Adrenal gland (tissue), 12 donors: ENCODE measurements around the gene ATG101. TPM values are rescaled to one million over a fixed set of nuclear protein-coding genes. Genes with fewer than 3 reads are reported as not detected.

Source experiments
- DNase-seq, 7 donors: peaks; one replicate each; pipeline ENCODE4 v3.0.0-alpha.2; 2019 to 2020
- H3K27ac ChIP-seq, 5 donors: fragments of 200-600 bp; sonication (generic) in 4 of 5; 1 replicate in 3 of 5; 2 replicates in 2 of 5; pipeline versions ENCODE4 v1.5.1 to v1.8.0; 2016 to 2020; ENCODE audit warnings: mild to moderate bottlenecking in 1 of 5
- H3K27me3 ChIP-seq: fragments of 200-600 bp; 2 replicates; pipeline ENCODE4 v1.8.0; 2021
- H3K36me3 ChIP-seq, 2 donors: fragments of 200-600 bp; replicated peaks in 1 of 2; 1 replicate in 1 of 2; 2 replicates in 1 of 2; pipeline versions ENCODE4 v1.5.1 to v1.8.0; 2018 to 2022
- H3K4me1 ChIP-seq, 2 donors: fragments of 200-600 bp; replicated peaks in 1 of 2; 1 replicate in 1 of 2; 2 replicates in 1 of 2; pipeline versions ENCODE4 v1.5.1 to v1.8.0; 2018 to 2021
- H3K4me3 ChIP-seq, 4 donors: fragments of 200-600 bp; sonication (generic) in 3 of 4; one replicate each; pipeline ENCODE4 v1.5.1; 2016 to 2018
- H3K9me3 ChIP-seq, 3 donors: fragments of 200-600 bp; sonication (generic) in 1 of 3; replicated peaks in 1 of 3; 1 replicate in 2 of 3; 2 replicates in 1 of 3; pipeline versions ENCODE4 v1.5.1 to v1.8.0; 2016 to 2021
- POLR2A ChIP-seq, 2 donors: fragments of 450-650 bp; IDR thresholded peaks; one replicate each; pipeline ENCODE4 v1.6.1; 2017; ENCODE audit warnings: antibody characterized with exemption in 2 of 2, mild to moderate bottlenecking in 2 of 2, moderate library complexity in 1 of 2
- WGBS, 4 donors: extraction: QIAGEN DNeasy Blood & Tissue Kit in 2 of 4; methylation state at CpG; one replicate each; pipeline versions ENCODE4 v1.1.5 to v1.1.7; 2013 to 2017; 5-methylcytosine and 5-hydroxymethylcytosine counted together
- intact Hi-C, 2 donors: fragments of 100-400 bp; cut with DNase I; formaldehyde crosslinking; loops; one replicate each; pipeline versions ENCODE4 v1.14.1 to v1.15.0; 2022 to 2023
- polyA plus RNA-seq, 3 donors: library from polyadenylated mRNA; stranded (reverse); fragments of 200-250 nt in 2 of 3; fragments of 350-450 nt in 1 of 3; fragmentation: Illumina TruSeq in 1 of 3; extraction: RNeasy Lipid Tissue Mini Kit (QIAGEN cat#74804) in 1 of 3; gene quantifications; one replicate each; pipeline ENCODE4 v1.2.3, GENCODE V29; 2013 to 2014
- total RNA-seq, 9 donors: library from RNA; depleted of rRNA in 4 of 9; stranded (reverse); fragments of >200 nt in 4 of 9; fragments of 120-200 nt in 1 of 9; fragmentation: NEBNext Ultra II Directional in 1 of 9; extraction: Animal tissue kit (Norgen Biotek cat#: 25700) in 1 of 9; gene quantifications; one replicate each; pipeline versions ENCODE4 v1.1.0 to v1.2.4, GENCODE V29; 2013 to 2023
- TF ChIP-seq, protein P1 (sequence below), 6 experiments: fragments of 450-650 bp in 4 of 6; fragments of 200-600 bp in 2 of 6; sonication (generic) in 1 of 6; IDR thresholded peaks; 1 replicate in 5 of 6; 2 replicates in 1 of 6; pipeline versions ENCODE4 v1.5.1 to v1.8.0; 2016 to 2021; ENCODE audit warnings: antibody characterized with exemption in 6 of 6, mild to moderate bottlenecking in 2 of 6, moderate library complexity in 1 of 6
- donor health status: healthy with polysubstance abuse.
- donor health status: Bipolar disorder and iron deficiency.
- donor health status: DM: yes; HTN: yes; CAD: no.
- donor health status: DM: no; HTN: no; CAD: no.
- donor health status: DM: no; HTN: no; CAD: no.
- donor health status: DM: yes; HTN: yes; CAD: no.

The ATG101 gene
- total and polyA plus RNA-seq, 12 donors, result 20.9 to 60.4 (median 36.9) TPM

DNA sequence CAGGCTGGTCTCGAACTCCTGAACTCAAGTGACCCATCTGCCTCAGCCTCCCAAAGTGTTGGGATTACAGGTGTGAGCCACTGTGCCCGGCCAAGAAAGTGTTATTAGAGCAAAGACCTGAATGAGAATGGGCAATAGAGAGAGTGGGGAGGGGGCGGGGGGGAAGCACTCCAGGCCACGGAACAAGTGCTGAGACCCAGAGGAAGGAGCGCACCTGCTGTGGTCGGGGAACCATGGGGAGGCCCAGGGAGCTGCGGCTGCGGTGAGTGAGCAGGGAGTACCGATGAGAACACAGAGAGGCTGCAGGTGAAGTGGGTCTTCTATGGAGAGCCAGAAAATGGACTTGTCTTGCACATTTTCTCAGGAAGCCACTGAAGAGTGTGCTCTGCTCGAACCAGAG, 20.5 kb downstream of the ATG101 start:
- no peaks in the 10 kb centered on the region for H3K36me3 ChIP-seq
- TF ChIP-seq, protein P1, sequence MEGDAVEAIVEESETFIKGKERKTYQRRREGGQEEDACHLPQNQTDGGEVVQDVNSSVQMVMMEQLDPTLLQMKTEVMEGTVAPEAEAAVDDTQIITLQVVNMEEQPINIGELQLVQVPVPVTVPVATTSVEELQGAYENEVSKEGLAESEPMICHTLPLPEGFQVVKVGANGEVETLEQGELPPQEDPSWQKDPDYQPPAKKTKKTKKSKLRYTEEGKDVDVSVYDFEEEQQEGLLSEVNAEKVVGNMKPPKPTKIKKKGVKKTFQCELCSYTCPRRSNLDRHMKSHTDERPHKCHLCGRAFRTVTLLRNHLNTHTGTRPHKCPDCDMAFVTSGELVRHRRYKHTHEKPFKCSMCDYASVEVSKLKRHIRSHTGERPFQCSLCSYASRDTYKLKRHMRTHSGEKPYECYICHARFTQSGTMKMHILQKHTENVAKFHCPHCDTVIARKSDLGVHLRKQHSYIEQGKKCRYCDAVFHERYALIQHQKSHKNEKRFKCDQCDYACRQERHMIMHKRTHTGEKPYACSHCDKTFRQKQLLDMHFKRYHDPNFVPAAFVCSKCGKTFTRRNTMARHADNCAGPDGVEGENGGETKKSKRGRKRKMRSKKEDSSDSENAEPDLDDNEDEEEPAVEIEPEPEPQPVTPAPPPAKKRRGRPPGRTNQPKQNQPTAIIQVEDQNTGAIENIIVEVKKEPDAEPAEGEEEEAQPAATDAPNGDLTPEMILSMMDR (IDR thresholded peaks at IDR 0.05), result no peak
- no peak for TF ChIP-seq POLR2A (IDR thresholded peaks at IDR 0.05)
- peaks cover 4% of the 10 kb centered on the region for H3K27me3 ChIP-seq
- no peaks in the 10 kb centered on the region for H3K9me3 ChIP-seq
- intact Hi-C loops, result no loop called here
- no peaks in the 10 kb centered on the region for H3K4me1 ChIP-seq
- no peak for DNase-seq
- H3K4me3 ChIP-seq, result no peak overlapping the region
- H3K27ac ChIP-seq, result no peak overlapping the region
- WGBS, 4 donors, result 60 to 70% (median 64%) methylated on average over 10 of the region's 10 CpGs

DNA sequence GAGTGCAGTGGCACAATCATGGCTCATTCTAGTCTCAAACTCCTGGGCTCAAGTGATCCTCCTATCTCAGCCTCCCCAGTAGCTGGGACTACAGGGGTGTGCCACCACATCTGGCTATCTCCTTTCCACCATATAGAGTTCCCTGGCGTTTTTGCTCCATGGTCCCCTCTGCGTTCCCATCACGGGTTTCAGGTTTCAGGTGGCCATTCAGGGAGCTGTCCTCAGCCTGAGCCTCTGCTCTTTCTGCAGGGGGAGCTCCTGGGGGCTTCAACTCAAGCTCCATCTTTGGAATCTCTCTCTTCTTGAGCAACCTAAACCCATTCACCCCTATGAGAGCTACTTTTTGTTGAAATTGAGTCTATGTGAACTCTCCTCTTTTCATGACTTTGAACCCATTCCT, 21.3 kb downstream of the ATG101 start:
- Histone ChIP-seq H3K36me3 (no peaks in the 10 kb centered on the region), H3K4me3 (no peak overlapping the region), H3K27me3 (peaks cover 4% of the 10 kb centered on the region), H3K4me1 (no peaks in the 10 kb centered on the region), H3K27ac (no peak overlapping the region), H3K9me3 (no peaks in the 10 kb centered on the region)
- intact Hi-C loops, result no loop called here
- 6 to 24% (median 12%) methylated on average over 3 of the region's 3 CpGs for WGBS, 4 donors
- no peak for DNase-seq
- TF ChIP-seq, protein P1 (IDR thresholded peaks at IDR 0.05), result no peak
- TF ChIP-seq POLR2A (IDR thresholded peaks at IDR 0.05), result no peak

DNA sequence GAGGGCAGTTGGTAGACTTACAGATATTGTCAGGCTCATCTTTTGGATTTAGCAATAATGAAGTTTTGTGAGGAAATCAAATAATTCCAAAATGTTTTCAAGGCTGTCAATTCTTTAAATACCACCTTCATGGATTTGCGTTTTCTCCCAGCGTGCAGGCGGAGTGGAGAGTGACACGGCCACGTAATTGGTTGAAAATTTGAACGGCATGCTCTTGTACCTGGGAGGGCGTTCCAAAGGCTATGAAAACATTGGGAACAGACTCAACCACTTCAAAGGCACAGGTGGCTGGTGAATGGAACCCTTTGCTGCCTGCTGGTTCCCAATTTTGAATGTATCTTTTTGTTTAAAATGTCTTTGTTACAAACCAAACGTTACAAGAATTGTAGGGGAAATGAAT, 22.1 kb downstream of the ATG101 start:
- WGBS, 4 donors, result 66 to 75% (median 71%) methylated on average over 8 of the region's 8 CpGs
- H3K27me3 ChIP-seq, result peaks cover 4% of the 10 kb centered on the region
- H3K27ac ChIP-seq, result no peak overlapping the region
- intact Hi-C loops, result no loop called here
- H3K9me3 ChIP-seq, result no peaks in the 10 kb centered on the region
- no peak overlapping the region for H3K4me3 ChIP-seq
- H3K4me1 ChIP-seq, result no peaks in the 10 kb centered on the region
- no peaks in the 10 kb centered on the region for H3K36me3 ChIP-seq
- TF ChIP-seq, protein P1 (IDR thresholded peaks at IDR 0.05), result no peak
- no peak for TF ChIP-seq POLR2A (IDR thresholded peaks at IDR 0.05)
- DNase-seq, result no peak

DNA sequence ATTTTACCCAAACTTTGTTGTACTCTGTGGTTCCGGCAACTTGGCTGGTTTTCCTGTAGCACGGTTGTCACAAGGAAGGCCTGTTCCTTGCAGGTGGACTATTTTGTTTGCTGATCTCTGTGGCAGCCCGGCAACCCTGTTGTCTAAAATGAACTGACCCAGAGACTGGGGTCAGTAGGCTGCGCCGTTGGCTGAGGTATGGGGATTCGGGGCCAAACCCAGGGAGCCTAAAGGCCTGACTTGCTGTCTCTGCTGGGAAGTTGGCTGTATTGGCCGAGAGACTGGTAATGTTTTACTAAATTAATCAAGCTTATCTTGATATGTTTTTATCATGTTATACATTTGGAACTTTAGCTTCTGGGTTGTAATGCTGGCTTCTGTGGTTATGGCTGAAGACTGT, 23.6 kb downstream of the ATG101 start:
- H3K4me1 ChIP-seq, result no peaks in the 10 kb centered on the region
- WGBS, 4 donors, result 81 to 87% (median 81%) methylated on average over 6 to 7 of the region's 7 CpGs
- H3K9me3 ChIP-seq, result no peaks in the 10 kb centered on the region
- no peak overlapping the region for H3K27ac ChIP-seq
- peaks cover 4% of the 10 kb centered on the region for H3K27me3 ChIP-seq
- intact Hi-C loops, result no loop called here
- no peaks in the 10 kb centered on the region for H3K36me3 ChIP-seq
- DNase-seq, result no peak
- no peak for TF ChIP-seq POLR2A (IDR thresholded peaks at IDR 0.05)
- TF ChIP-seq, protein P1 (IDR thresholded peaks at IDR 0.05), result no peak
- H3K4me3 ChIP-seq, result no peak overlapping the region
